PC-9 (cell line): Measurements from ENCODE around the gene CSF3R. TPM values are rescaled to one million over a fixed set of nuclear protein-coding genes. Genes with fewer than 3 reads are reported as not detected.
"Not testable (repeated sequence)": the region's sequence is repeated elsewhere in the genome, so short reads cannot be mapped to it uniquely, and the experiment has no call there.

Experiments used
- BruUV-seq: library from RNA; stranded (reverse); fragments of 400-500 nt; replicated peaks from 2 replicates; lab custom pipeline; 2021; lab: Mats Ljungman, UMichigan
- CTCF ChIA-PET: fragments of 300-600 bp; sonication (Branson Sonifier 250); formaldehyde crosslinking; loops from one replicate; lab custom pipeline; 2022; ENCODE audit warnings: antibody characterized with exemption; lab: Charles Lee
- POLR2A ChIA-PET: fragments of 300-600 bp; sonication (Branson Sonifier 250); formaldehyde crosslinking; loops from one replicate; lab custom pipeline; 2022; ENCODE audit warnings: antibody characterized with exemption; ENCODE audit not compliant: unreplicated experiment; lab: Charles Lee
- DNase-seq, 2 experiments: peaks; one replicate each; pipeline versions ENCODE4 v3.0.0 to v3.0.0-alpha.2; 2015 to 2022; ENCODE audit warnings: mixed read lengths in 1 of 2
- H2AFZ ChIP-seq: fragments of 200-600 bp; sonication (generic); 2 replicates; pipeline ENCODE4 v1.8.1; 2017; ENCODE audit warnings: antibody characterized with exemption
- H3F3A ChIP-seq: fragments of 200-600 bp; sonication (generic); 2 replicates; pipeline ENCODE4 v1.8.1; 2017; ENCODE audit warnings: antibody characterized with exemption, mild to moderate bottlenecking, low read depth; ENCODE audit not compliant: insufficient read depth
- H3K27ac ChIP-seq: fragments of 200-600 bp; sonication (generic); 2 replicates; pipeline ENCODE4 v1.6.1; 2016; ENCODE audit warnings: mixed run types
- H3K27me3 ChIP-seq: fragments of 200-600 bp; sonication (generic); 2 replicates; pipeline ENCODE4 v1.6.1; 2016; ENCODE audit warnings: low read depth, mixed run types; ENCODE audit not compliant: insufficient read depth
- H3K36me3 ChIP-seq: fragments of 200-600 bp; sonication (generic); 2 replicates; pipeline ENCODE4 v1.6.1; 2016; ENCODE audit warnings: low read depth, mixed run types
- H3K4me1 ChIP-seq: fragments of 200-600 bp; sonication (generic); replicated peaks from 2 replicates; pipeline ENCODE4 v1.6.1; 2016; ENCODE audit warnings: mixed run types; ENCODE audit not compliant: insufficient read depth
- H3K4me2 ChIP-seq: fragments of 200-600 bp; sonication (generic); 2 replicates; pipeline ENCODE4 v1.6.1; 2017; ENCODE audit warnings: mixed run types
- H3K4me3 ChIP-seq: fragments of 200-600 bp; sonication (generic); 2 replicates; pipeline ENCODE4 v1.6.1; 2016; ENCODE audit warnings: mixed run types
- H3K79me2 ChIP-seq: fragments of 200-600 bp; sonication (generic); 2 replicates; pipeline ENCODE4 v1.6.1; 2017; ENCODE audit warnings: low read depth, mixed run types
- H3K9me2 ChIP-seq: fragments of 200-600 bp; sonication (generic); 2 replicates; pipeline ENCODE4 v1.8.1; 2017; ENCODE audit warnings: mild to moderate bottlenecking; ENCODE audit not compliant: insufficient read depth
- H3K9me3 ChIP-seq: fragments of 200-600 bp; sonication (generic); 2 replicates; pipeline ENCODE4 v1.8.1; 2016; ENCODE audit warnings: low read depth; ENCODE audit not compliant: insufficient read depth
- H4K20me1 ChIP-seq: fragments of 200-600 bp; sonication (generic); 2 replicates; pipeline ENCODE4 v1.8.1; 2017; ENCODE audit not compliant: insufficient read depth
- EZH2 ChIP-seq: fragments of 200-600 bp; sonication (generic); IDR thresholded peaks from 2 replicates; pipeline ENCODE4 v1.8.0; 2017; ENCODE audit warnings: antibody characterized with exemption, low read depth
- intact Hi-C: fragments of 100-400 bp; cut with micrococcal nuclease; formaldehyde crosslinking; loops from one replicate; pipeline ENCODE4 v1.10.0; 2022; ENCODE audit not compliant: unreplicated experiment
- total RNA-seq: library from RNA; stranded (reverse); gene quantifications from 2 replicates; pipeline ENCODE4 v1.2.3, GENCODE V29; 2021
- TF ChIP-seq, protein P1 (sequence below): fragments of 200-600 bp; sonication (generic); conservative IDR thresholded peaks from 2 replicates; pipeline ENCODE4 v1.6.1; 2017; ENCODE audit warnings: mixed run types, antibody characterized with exemption, mild to moderate bottlenecking, moderate library complexity

CSF3R gene
- total RNA-seq, 1 experiment from 2014 or later = not detected

GRCh38 chr1:36492491-36492890 is 9.8 kb upstream of the CSF3R start:
- TF ChIP-seq, protein P1, sequence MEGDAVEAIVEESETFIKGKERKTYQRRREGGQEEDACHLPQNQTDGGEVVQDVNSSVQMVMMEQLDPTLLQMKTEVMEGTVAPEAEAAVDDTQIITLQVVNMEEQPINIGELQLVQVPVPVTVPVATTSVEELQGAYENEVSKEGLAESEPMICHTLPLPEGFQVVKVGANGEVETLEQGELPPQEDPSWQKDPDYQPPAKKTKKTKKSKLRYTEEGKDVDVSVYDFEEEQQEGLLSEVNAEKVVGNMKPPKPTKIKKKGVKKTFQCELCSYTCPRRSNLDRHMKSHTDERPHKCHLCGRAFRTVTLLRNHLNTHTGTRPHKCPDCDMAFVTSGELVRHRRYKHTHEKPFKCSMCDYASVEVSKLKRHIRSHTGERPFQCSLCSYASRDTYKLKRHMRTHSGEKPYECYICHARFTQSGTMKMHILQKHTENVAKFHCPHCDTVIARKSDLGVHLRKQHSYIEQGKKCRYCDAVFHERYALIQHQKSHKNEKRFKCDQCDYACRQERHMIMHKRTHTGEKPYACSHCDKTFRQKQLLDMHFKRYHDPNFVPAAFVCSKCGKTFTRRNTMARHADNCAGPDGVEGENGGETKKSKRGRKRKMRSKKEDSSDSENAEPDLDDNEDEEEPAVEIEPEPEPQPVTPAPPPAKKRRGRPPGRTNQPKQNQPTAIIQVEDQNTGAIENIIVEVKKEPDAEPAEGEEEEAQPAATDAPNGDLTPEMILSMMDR = no peak
- TF ChIP-seq EZH2 = no peak
- DNase-seq = no peak
- intact Hi-C loops = no loop called here
- Histone ChIP-seq H4K20me1 (no peaks in the 10 kb centered on the region), H2AFZ (no peak overlapping the region), H3K27ac (no peak overlapping the region), H3K4me2 (no peak overlapping the region), H3F3A (peaks cover 22% of the 10 kb centered on the region), H3K9me2 (no peaks in the 10 kb centered on the region), H3K27me3 (no peaks in the 10 kb centered on the region), H3K9me3 (no peaks in the 10 kb centered on the region), H3K36me3 (no peaks in the 10 kb centered on the region), H3K4me1 (peaks cover 23% of the 10 kb centered on the region), H3K79me2 (no peaks in the 10 kb centered on the region), H3K4me3 (no peak overlapping the region)
- ChIA-PET POLR2A (no interaction called here), CTCF (no interaction called here)
- BruUV-seq = no TSS peak

- H3K4me3 ChIP-seq, H3K4me2 ChIP-seq, H3K9me2 ChIP-seq, DNase-seq, H2AFZ ChIP-seq, H3K79me2 ChIP-seq, BruUV-seq, H4K20me1 ChIP-seq, H3K36me3 ChIP-seq, CTCF ChIA-PET, H3K27me3 ChIP-seq, POLR2A ChIA-PET, H3K27ac ChIP-seq, intact Hi-C loops, H3K9me3 ChIP-seq: not testable (repeated sequence)
- H3F3A ChIP-seq = peaks cover 33% of the 10 kb centered on the region
- H3K4me1 ChIP-seq = peaks cover 34% of the 10 kb centered on the region
These were observed 6.7 kb upstream of the CSF3R start for GRCh38 chr1:36489258-36490051.

- TF ChIP-seq EZH2 = no peak
- TF ChIP-seq, protein P1 = no peak
- no peak for DNase-seq
- peak overlapping the region; percentile 90 for H3K27ac ChIP-seq
- no TSS peak for BruUV-seq
- no peak overlapping the region for H3K4me3 ChIP-seq
- intact Hi-C loops = loop anchor here (1.0 to 2.0 kb wide), 2 partner anchors 38 to 51 kb away; partner anchors contain the start of gene OSCP1
- H3K9me3 ChIP-seq = no peaks in the 10 kb centered on the region
- no peak overlapping the region for H2AFZ ChIP-seq
- H3K79me2 ChIP-seq = no peaks in the 10 kb centered on the region
- no peaks in the 10 kb centered on the region for H4K20me1 ChIP-seq
- POLR2A ChIA-PET = interaction anchor here (1.2 kb wide), 1 partner anchor 38 kb away, joined by 12 read pairs; the partner anchor contains the start of gene OSCP1
- peak overlapping the region; percentile 75 for H3K4me2 ChIP-seq
- no peaks in the 10 kb centered on the region for H3K36me3 ChIP-seq
- CTCF ChIA-PET = interaction anchor here (0.7 to 0.9 kb wide), 2 partner anchors 27 to 127 kb away, joined by 3 to 11 read pairs; no protein-coding TSS in a partner anchor
- no peaks in the 10 kb centered on the region for H3K9me2 ChIP-seq
- H3K4me1 ChIP-seq = peaks cover 34% of the 10 kb centered on the region
- peaks cover 38% of the 10 kb centered on the region for H3F3A ChIP-seq
- no peaks in the 10 kb centered on the region for H3K27me3 ChIP-seq
These were observed 5.2 kb upstream of the CSF3R start for GRCh38 chr1:36487906-36488305.

DNA sequence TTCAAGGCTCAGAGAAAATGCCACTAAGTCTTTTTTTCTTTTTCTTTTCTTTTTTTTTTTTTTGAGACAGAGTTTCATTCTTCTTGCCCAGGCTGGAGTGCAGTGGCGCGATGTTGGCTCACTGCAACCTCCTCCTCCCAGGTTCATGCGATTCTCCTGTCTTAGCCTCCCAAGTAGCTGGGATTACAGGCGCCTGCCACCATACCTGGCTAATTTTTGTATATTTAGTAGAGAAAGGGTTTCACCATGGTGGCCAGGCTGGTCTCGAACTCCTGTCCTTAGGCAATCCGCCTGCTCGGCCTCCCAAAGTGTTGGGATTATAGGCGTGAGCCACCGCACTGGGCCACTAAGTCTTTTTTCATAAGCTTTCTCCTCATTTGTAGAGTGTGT is 4.6 kb upstream of the CSF3R start:
- H3K79me2 ChIP-seq, H3K4me3 ChIP-seq, H3K9me3 ChIP-seq, H3K27me3 ChIP-seq, H4K20me1 ChIP-seq, BruUV-seq, DNase-seq, H3K36me3 ChIP-seq, H2AFZ ChIP-seq, H3K9me2 ChIP-seq: not testable (repeated sequence)
- ChIA-PET POLR2A (interaction anchor here (0.6 to 1.2 kb wide), 5 partner anchors 36 to 1205 kb away, joined by 3 to 12 read pairs (median 3); partner anchors contain the start of genes CDCA8 and OSCP1), CTCF (interaction anchor here (0.6 to 0.7 kb wide), 3 partner anchors 63 to 1321 kb away, joined by 5 to 11 read pairs (median 6); partner anchors contain the start of gene YRDC)
- peaks cover 34% of the 10 kb centered on the region for H3K4me1 ChIP-seq
- intact Hi-C loops = loop anchor here (1.0 to 2.0 kb wide), 2 partner anchors 37 to 51 kb away; partner anchors contain the start of gene OSCP1
- peak overlapping the region; percentile 90 for H3K27ac ChIP-seq
- H3K4me2 ChIP-seq = peak overlapping the region; percentile 75
- peaks cover 38% of the 10 kb centered on the region for H3F3A ChIP-seq
